Activated naive CD4-positive, alpha-beta T cell treated with anti-CD3 and anti-CD28 coated beads for 36 hours (primary cell): ENCODE data around the gene LRRC8E. TPM values are rescaled to one million over a fixed set of nuclear protein-coding genes. Genes with fewer than 3 reads are reported as not detected.
"Not testable (repeated sequence)": the region's sequence is repeated elsewhere in the genome, so short reads cannot be mapped to it uniquely, and the experiment has no call there.

Experiments used
- CTCF ChIA-PET: fragments of 350-600 bp; sonication (Branson Sonifier 250); formaldehyde crosslinking; loops from one replicate; lab custom pipeline; 2021; ENCODE audit warnings: antibody characterized with exemption; lab: Charles Lee
- DNase-seq: peaks from one replicate; pipeline ENCODE4 v3.0.0-alpha.2; 2020
- H3K27ac Mint-ChIP-seq: one replicate; pipeline ENCODE4 v1.8.0; 2021; ENCODE audit warnings: mild to moderate bottlenecking, mixed read lengths
- H3K27me3 Mint-ChIP-seq: one replicate; pipeline ENCODE4 v1.8.0; 2021; ENCODE audit warnings: low read depth, mixed read lengths
- H3K36me3 Mint-ChIP-seq: one replicate; pipeline ENCODE4 v1.8.0; 2021; ENCODE audit warnings: low read depth, mixed read lengths
- H3K4me1 Mint-ChIP-seq: one replicate; pipeline ENCODE4 v1.8.0; 2021; ENCODE audit warnings: low read depth, mixed read lengths
- H3K4me3 Mint-ChIP-seq: one replicate; pipeline ENCODE4 v1.8.0; 2021; ENCODE audit warnings: mild to moderate bottlenecking, moderate library complexity, mixed read lengths
- H3K9me3 Mint-ChIP-seq: one replicate; pipeline ENCODE4 v1.8.0; 2021; ENCODE audit warnings: mixed read lengths
- intact Hi-C: fragments of 100-400 bp; cut with micrococcal nuclease; formaldehyde crosslinking; loops from one replicate; pipeline ENCODE4 v1.15.1; 2023
- total RNA-seq, 2 experiments: library from RNA; stranded (reverse); gene quantifications; one replicate each; pipeline ENCODE4 v1.2.3, GENCODE V29; 2021

Gene LRRC8E
- total RNA-seq, 2 experiments from 2014 or later = not detected

DNA sequence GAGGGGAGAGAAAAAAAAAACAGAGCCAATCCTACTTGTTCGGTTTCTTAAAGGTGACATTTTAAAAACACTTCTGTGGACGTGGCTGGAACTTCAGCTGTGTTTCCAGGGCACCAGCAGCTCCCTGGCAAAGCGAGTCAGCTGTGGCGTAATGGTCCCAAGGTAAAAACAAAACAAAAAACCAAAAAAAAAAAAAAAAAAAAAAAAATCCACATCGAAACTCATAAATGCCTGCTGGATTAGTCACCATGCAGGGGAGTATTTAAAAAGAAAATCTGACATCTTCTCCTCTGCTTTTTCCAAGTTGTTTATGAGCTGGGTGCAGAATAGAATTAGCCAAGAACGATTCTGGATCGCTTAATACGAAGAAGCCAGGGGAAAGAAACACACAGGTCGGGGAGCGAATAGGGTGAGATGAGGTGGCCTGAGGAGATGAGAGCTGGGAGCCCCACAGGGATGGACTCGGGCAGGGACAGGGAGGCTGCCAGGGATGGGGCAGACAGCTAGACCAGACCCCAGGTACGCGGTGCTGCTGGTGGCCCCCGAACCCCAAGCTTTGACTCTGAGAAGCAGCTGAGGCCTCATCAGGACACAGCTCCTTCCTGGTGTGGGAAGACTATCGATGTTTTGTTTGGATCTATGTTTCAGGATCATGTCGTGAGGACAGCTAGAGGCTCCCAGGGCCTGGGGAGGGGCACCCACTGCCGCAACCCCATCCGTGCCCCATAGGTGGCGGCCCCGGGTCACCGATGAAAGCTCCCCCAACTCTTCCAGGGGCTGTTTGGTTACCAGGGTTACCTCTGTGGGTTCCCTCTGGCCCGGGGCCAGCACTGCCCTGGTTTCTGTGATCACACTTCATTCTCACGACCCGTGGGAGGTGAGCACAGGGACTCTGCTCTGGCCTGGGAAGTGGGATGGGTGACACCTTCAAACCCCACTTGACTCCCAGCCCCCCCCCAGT is 40.7 kb downstream of the LRRC8E start:
- Mint-ChIP-seq H3K27me3 (no peaks in the 10 kb centered on the region), H3K36me3 (peaks cover 12% of the 10 kb centered on the region), H3K9me3 (no peaks in the 10 kb centered on the region), H3K27ac (no peak overlapping the region), H3K4me1 (peaks cover 13% of the 10 kb centered on the region), H3K4me3 (no peak overlapping the region)
- CTCF ChIA-PET = interaction anchor here (0.6 to 3.2 kb wide), 5 partner anchors 8 to 276 kb away, joined by 3 to 18 read pairs (median 3); partner anchors contain the start of genes SNAPC2 and TIMM44
- DNase-seq = peak; percentile 57
- intact Hi-C loops = no loop called here

DNA sequence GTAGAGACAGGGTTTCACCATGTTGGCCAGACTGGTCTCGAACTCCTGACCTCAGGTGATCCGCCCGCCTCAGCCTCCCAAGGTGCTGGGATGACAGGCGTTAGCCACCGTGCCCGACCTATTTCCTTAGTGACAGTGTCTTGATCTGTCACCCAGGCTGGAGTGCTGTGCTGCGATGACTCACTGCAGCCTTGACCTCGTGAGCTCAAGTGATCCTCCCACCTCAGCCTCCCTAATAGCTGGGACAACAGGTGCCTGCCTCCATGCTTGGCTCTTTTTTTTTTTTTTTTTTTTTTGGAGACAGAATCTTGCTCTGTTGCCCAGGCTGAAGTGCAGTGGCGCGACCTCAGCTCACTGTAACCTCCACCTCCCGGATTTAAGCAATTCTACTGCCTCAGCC is 41.7 kb downstream of the LRRC8E start:
- H3K9me3 Mint-ChIP-seq, H3K4me3 Mint-ChIP-seq, intact Hi-C loops, H3K27me3 Mint-ChIP-seq, DNase-seq, H3K27ac Mint-ChIP-seq, H3K4me1 Mint-ChIP-seq: not testable (repeated sequence)
- CTCF ChIA-PET = interaction anchor here (0.7 to 3.2 kb wide), 3 partner anchors 8 to 14 kb away, joined by 3 to 18 read pairs (median 8); partner anchors contain the start of genes SNAPC2 and TIMM44
- peaks cover 14% of the 10 kb centered on the region for H3K36me3 Mint-ChIP-seq

DNA sequence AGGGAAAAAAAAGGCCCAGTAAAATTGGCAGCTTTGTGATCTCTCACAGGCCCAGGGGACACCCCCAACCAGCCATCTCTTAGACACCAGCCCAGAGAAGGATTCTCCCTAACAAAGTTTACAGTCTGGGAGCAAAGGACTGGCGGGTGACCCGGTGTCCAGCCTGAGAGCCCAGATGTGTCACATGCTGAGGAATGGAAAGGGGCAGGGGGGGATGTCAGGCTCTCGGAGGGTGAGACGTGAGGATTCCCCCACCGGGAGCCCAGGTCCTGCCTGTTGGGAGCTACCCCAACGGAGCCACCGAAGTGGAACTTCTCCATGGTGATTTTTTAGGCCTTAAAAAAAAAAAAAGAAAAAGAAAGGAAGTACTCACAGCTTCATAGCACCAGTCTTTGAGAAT is 42.5 kb downstream of the LRRC8E start:
- H3K27ac Mint-ChIP-seq = no peak overlapping the region
- no peak overlapping the region for H3K4me3 Mint-ChIP-seq
- intact Hi-C loops = no loop called here
- no peaks in the 10 kb centered on the region for H3K9me3 Mint-ChIP-seq
- H3K27me3 Mint-ChIP-seq = no peaks in the 10 kb centered on the region
- peaks cover 8% of the 10 kb centered on the region for H3K4me1 Mint-ChIP-seq
- no peak for DNase-seq
- CTCF ChIA-PET = interaction anchor here (0.6 to 2.5 kb wide), 3 partner anchors 10 to 123 kb away, joined by 3 to 8 read pairs (median 4); partner anchors contain the start of gene SNAPC2
- H3K36me3 Mint-ChIP-seq = peaks cover 17% of the 10 kb centered on the region

DNA sequence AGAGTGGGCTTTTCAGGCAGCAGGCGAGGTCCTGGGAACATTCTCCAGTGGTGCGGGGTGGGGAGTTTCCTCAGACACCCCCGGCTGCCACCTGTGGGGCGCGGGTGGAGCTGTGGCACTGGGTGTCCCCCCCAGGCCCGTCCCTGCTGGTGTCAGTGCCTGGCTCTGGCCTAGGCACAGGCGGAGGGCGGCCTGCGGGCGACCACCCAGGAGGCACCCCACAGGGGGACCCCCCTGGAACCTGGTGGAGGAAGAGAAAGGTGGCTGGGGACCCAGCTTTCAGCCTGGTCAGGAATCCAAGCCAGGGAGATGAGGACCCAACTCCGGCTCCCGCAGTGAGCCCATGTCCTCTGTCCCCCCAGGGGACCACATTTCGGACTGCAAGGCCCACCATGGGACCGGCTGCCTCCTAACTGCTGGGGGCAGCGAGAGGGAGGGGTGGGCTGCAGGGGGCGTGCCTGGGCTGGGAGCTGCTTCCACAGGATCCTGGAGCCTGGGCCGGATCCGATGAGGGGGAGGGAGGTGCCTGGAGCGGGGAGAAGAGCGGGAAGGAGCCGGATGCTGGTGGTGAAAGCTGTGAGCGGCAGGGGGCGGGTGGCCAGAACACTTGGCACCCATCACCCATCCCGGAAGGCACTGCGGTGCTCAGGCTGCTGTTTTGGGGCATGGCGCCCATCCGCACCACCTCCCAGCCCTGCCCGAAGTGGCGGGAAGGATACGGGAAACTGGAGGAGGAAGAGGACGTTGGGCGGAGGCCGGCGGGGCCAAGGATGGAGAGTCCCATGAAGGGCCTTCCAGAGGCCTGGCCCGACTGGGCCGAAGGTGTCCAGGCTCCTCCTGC is 43.1 kb downstream of the LRRC8E start:
- Mint-ChIP-seq H3K4me1 (peaks cover 6% of the 10 kb centered on the region), H3K9me3 (no peaks in the 10 kb centered on the region), H3K4me3 (no peak overlapping the region), H3K36me3 (peaks cover 16% of the 10 kb centered on the region), H3K27ac (no peak overlapping the region), H3K27me3 (no peaks in the 10 kb centered on the region)
- DNase-seq = no peak
- intact Hi-C loops = no loop called here
- CTCF ChIA-PET = interaction anchor here (0.6 to 1.4 kb wide), 2 partner anchors 13 to 122 kb away, joined by 3 to 4 read pairs; no protein-coding TSS in a partner anchor

DNA sequence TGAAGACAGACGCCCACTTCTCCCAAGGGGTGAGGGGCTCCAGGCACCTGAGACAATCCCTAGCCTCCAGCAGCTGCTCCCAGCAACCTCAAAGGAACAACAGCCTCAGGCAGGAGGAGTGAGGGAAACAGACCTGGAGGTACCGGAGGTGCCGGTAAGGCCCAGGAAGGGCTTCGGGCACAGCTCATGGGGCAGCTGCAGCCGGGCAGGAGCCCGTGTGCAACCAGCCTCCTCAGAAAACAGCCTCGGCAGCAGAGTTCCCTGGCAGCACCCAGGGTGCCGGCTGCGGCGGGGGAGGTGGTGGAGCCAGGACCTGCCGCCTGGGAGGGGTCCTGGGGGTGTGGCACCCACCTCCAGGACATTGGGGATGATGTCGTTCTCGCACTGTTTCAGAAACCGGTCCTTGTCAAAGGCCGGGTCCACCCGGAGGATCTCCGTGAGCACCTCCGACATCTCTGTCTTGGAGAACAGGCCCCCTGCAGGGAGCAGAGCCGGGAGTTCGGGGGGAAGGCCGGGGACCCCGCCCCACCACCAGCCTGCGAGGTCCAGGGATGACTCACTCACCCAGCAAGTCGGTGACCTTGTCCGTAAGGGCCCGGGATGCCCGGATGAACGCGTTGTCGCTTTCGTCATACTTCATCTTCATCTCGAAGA is 44.1 kb downstream of the LRRC8E start:
- H3K36me3 Mint-ChIP-seq = peaks cover 17% of the 10 kb centered on the region
- CTCF ChIA-PET = interaction anchor here (1.4 kb wide), 1 partner anchor 12 kb away, joined by 3 read pairs; no protein-coding TSS in a partner anchor
- intact Hi-C loops = no loop called here
- no peaks in the 10 kb centered on the region for H3K9me3 Mint-ChIP-seq
- H3K27ac Mint-ChIP-seq = no peak overlapping the region
- H3K4me1 Mint-ChIP-seq = peaks cover 5% of the 10 kb centered on the region
- H3K27me3 Mint-ChIP-seq = no peaks in the 10 kb centered on the region
- no peak overlapping the region for H3K4me3 Mint-ChIP-seq
- no peak for DNase-seq

DNA sequence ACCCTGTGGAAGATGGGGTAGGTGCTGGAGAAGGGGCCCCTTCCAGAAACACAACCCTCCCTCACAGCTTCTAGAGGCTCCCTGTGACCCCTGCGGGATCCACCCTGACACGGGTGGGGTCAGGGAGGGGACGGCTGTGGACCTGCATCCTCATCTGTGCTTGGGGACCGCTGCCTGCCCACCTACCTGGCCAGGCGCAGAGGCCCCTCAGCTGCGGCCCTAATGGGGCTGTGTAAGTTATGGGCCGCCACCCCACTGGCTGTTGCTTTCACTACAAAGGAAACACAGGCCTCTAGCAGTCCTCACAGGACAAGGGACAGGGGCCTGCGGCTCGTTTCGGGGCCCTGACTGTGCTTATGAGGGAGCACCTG is 44.6 kb downstream of the LRRC8E start:
- no peak overlapping the region for H3K27ac Mint-ChIP-seq
- H3K4me3 Mint-ChIP-seq = no peak overlapping the region
- CTCF ChIA-PET = no interaction called here

DNA sequence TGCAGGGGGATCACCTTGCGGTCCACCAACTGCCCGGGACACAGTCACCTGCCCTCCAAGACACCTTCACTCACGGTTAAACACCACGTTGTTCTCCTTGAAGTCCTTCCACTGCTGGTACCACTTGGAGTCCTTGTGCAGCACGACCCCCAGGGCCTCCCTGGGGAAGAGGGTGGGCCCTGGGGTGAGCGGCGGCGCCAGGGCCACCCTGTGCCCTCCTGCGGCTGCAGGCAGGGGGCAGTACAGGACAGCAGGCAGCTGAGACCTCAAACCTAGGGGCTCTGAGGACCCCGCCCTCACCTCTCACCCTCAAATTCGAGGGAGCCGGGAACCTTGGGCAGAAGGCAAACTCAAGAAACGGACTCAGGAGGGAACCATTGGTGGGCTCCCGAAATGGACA is 45.1 kb downstream of the LRRC8E start:
- intact Hi-C loops = no loop called here
- no peaks in the 10 kb centered on the region for H3K27me3 Mint-ChIP-seq
- no peaks in the 10 kb centered on the region for H3K9me3 Mint-ChIP-seq
- H3K4me1 Mint-ChIP-seq = peaks cover 3% of the 10 kb centered on the region
- H3K27ac Mint-ChIP-seq = no peak overlapping the region
- no peak for DNase-seq
- no peak overlapping the region for H3K4me3 Mint-ChIP-seq
- CTCF ChIA-PET = no interaction called here
- H3K36me3 Mint-ChIP-seq = peaks cover 22% of the 10 kb centered on the region

More for the DNA sequence above, 44.6 kb downstream of the LRRC8E start:
- Mint-ChIP-seq H3K4me1 (peaks cover 5% of the 10 kb centered on the region), H3K9me3 (no peaks in the 10 kb centered on the region), H3K36me3 (peaks cover 22% of the 10 kb centered on the region), H3K27me3 (no peaks in the 10 kb centered on the region)
- DNase-seq = no peak
- intact Hi-C loops = no loop called here

DNA sequence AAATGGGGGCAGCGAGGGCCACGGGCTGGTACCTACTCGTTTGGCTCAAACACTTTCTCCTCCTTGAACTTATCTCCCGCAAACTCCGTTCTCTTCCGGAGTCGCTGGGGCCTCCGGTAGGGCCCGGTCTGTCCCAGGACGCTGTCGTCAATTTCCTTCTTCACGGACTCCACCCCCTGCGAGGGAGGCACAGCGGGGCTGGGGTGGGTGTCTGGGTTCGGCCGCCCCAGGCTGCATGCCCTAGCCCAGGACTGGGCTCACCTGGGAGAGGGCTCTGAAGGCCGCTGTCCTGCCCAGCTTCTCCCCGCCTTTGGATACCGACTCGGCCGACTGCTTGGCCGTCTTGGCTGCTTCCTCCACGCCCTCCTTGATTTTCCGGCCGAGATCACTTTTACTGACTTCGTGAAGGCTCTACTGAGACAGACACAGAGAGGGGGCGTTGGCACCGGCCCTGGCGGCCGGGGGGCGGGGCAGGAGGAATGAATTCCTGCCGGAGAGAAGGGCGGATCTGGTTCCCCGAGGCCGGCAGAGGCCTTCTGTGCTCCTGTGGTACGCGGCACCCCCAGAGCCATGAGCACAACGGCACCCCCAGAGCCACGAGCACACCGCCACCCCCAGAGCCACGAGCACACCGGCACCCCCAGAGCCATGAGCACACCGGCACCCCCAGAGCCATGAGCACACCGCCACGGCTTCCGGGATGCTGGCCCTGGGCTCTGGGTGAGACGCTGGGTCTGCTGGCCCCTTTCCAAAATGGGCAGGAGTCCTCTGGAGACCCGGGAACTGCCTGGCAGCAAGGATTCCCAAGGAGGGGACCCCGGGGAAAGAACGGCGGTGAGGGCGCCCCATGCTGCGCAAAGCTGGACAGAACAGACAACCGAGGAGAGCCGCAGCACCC is 45.8 kb downstream of the LRRC8E start:
- intact Hi-C loops = no loop called here
- DNase-seq = no peak

DNA sequence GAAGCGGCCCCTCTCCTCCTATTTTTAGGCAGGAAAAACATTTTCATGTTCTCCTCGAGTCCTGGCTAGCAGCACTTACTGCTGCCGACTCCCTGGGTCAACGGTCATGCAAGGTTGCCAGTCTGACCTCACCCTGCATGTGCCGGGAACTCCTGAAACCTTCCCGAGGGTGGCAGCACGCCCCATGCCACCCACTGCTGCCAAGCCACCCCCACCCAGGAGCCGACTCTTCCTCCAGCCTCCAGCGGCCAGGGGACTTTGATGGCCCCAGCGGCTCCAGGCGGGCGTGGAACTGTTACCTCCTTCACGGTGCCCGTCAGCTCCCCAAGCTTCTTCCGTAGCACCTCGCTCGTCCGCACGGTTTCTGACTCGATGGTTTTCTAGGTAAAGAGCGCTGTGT is 46.5 kb downstream of the LRRC8E start:
- Mint-ChIP-seq H3K27ac (no peak overlapping the region), H3K9me3 (no peaks in the 10 kb centered on the region), H3K4me1 (peaks cover 5% of the 10 kb centered on the region), H3K36me3 (peaks cover 25% of the 10 kb centered on the region), H3K27me3 (no peaks in the 10 kb centered on the region), H3K4me3 (no peak overlapping the region)
- DNase-seq = no peak
- intact Hi-C loops = no loop called here
- CTCF ChIA-PET = no interaction called here

More for the DNA sequence above, 45.8 kb downstream of the LRRC8E start:
- Mint-ChIP-seq H3K4me3 (no peak overlapping the region), H3K9me3 (no peaks in the 10 kb centered on the region), H3K27ac (no peak overlapping the region), H3K4me1 (peaks cover 5% of the 10 kb centered on the region), H3K36me3 (peaks cover 25% of the 10 kb centered on the region), H3K27me3 (no peaks in the 10 kb centered on the region)
- CTCF ChIA-PET = no interaction called here

DNA sequence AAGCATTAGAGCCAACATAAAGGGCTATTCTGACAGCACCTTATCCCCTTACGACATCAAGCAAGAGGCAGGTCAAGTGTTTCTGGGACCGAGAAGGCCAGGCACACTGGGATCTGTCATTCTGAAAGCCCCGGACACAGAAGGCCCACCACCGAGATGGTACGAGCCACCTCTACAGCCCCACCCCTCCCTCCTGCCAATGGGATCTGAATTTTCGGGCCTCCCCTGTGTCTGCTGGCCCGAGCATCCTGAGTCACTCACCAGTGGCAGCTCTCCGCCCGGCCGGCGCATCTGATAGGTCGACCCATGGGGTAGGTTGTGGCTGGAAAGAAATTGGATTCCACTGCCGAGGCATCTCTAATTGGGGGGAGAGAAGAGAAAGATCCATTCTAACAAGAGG is 52.5 kb downstream of the LRRC8E start:
- Mint-ChIP-seq H3K27me3 (no peaks in the 10 kb centered on the region), H3K27ac (no peak overlapping the region), H3K36me3 (peaks cover 17% of the 10 kb centered on the region), H3K4me1 (peaks cover 42% of the 10 kb centered on the region), H3K4me3 (no peak overlapping the region), H3K9me3 (no peaks in the 10 kb centered on the region)
- DNase-seq = no peak
- CTCF ChIA-PET = no interaction called here
- intact Hi-C loops = loop anchor here (5.0 kb wide), 1 partner anchor 111 kb away; the partner anchor contains the start of gene CCL25
